ENCODE data around the gene MAST3.

GRCh38 chr19:18070181-18070580, 27.4 kb upstream of the MAST3 start:
- no peak for TF ChIP-seq CTCF (IDR thresholded peaks at IDR 0.05 in 4 of 5, conservative IDR thresholded peaks at IDR 0.05 in 1 of 5)
- no peak for TF ChIP-seq POLR2A (IDR thresholded peaks at IDR 0.05)
